HUES64 (cell line): Measurements from ENCODE around the gene TMEM37.

ENCODE experiments used
- H3K27ac ChIP-seq: 2 replicates; pipeline ENCODE4 v1.7.0; 2013; ENCODE audit warnings: low read depth, low read length, inconsistent platforms
- H3K27me3 ChIP-seq: 2 replicates; pipeline ENCODE4 v1.6.1; 2013; ENCODE audit warnings: mild to moderate bottlenecking, low read length; ENCODE audit not compliant: insufficient read depth
- H3K36me3 ChIP-seq: 2 replicates; pipeline ENCODE4 v1.6.1; 2013; ENCODE audit warnings: mild to moderate bottlenecking, low read length; ENCODE audit not compliant: insufficient read depth
- H3K4me1 ChIP-seq: 2 replicates; pipeline ENCODE4 v1.6.1; 2013; ENCODE audit warnings: mild to moderate bottlenecking, low read length, moderate library complexity; ENCODE audit not compliant: insufficient read depth
- H3K4me3 ChIP-seq: 2 replicates; pipeline ENCODE4 v1.5.1; 2013; ENCODE audit warnings: mild to moderate bottlenecking, low read length, moderate library complexity
- H3K9ac ChIP-seq: 2 replicates; pipeline ENCODE4 v1.6.1; 2013; ENCODE audit warnings: mild to moderate bottlenecking, low read depth, low read length
- H3K9me3 ChIP-seq: 2 replicates; pipeline ENCODE4 v1.6.1; 2013; ENCODE audit warnings: low read depth, low read length; ENCODE audit not compliant: insufficient read depth
- WGBS: fragments of 150-250, 120-280 bp; methylation state at CpG from one replicate; pipeline ENCODE4 v1.1.7; 2013; ENCODE audit warnings: missing lambda C conversion rate; 5-methylcytosine and 5-hydroxymethylcytosine counted together

TMEM37 gene

DNA sequence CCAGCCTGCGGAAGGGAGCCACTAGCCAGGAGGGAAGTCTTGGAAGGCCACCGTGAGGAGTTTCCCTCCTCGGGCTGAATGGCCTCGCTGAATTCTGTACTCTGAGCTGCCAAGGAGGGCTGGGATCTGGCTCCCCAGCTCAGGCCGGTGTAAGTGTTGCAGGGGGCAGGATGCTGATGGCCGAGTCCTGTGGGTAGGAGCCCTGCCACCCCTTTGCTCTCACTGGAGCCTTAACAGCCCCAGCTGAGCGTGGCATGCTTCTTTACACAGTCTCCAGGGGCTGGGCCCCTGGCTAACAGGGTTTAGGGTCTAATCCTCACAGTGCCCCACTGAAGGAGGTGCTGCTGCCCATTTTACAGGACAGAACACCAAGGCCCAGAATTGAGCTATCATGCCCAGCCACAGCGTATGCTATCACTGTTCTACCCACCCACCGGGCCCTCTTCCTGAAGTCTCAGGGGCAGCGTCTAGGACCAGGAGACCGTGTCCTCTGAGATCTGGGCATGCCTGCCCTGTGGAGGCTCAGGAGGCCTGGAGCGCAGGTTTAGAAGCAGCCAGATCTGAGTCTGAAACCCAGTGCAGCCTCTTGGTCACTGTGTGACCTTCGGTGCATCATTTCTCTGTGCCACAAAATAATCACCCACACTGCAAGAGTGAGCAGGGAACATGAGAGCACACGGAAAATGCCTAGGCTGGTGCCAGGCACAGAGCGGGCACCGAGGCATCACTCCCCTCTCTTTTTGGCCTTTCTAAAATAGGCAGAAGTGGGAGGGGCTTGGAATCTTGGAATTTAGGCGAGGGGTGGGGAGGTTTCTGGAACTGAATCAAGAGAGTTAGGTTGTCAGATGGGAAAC is 42.9 kb downstream of the TMEM37 start:
- 86% methylated on average over 17 of the region's 17 CpGs for WGBS
- Histone ChIP-seq H3K27me3 (no peaks in the 10 kb centered on the region), H3K4me3 (no peak overlapping the region), H3K9ac (no peak overlapping the region), H3K4me1 (0 out of 2 replicates have a peak, but pooled peaks cover 8% of the 10 kb centered on the region), H3K36me3 (no peaks in the 10 kb centered on the region), H3K9me3 (no peaks in the 10 kb centered on the region), H3K27ac (no peak overlapping the region)

DNA sequence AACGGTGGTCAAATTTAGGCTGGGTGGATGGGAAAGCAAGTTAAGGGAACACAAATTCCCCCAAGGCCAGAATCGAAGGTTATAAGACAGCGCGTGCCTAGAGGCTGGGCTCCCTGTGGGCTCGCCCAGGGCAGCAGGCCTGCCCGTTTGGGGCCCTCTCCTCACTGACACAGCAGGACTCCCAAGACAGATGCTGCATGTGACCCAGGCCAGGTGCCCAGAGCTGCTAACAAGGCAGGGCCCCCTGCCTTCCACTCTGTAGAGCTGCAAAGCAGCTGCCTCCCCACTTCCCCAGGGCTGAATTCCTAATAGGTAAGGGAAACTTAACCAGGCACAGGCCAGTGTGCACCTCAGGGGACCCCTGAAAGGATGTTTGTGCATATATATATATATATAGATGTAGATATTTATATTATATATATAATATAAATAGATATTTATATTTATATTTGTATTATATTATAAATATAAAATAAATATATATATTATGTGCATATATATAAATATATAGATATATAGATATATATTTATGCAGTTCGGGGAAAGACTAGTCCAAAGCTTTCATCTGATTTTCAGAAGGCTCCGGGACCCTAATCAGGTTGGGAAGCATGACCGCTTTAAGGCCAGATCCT is 43.7 kb downstream of the TMEM37 start:
- 72% methylated on average over 9 of the region's 9 CpGs for WGBS
- Histone ChIP-seq H3K4me1 (0 out of 2 replicates have a peak, but pooled peaks cover 4% of the 10 kb centered on the region), H3K4me3 (no peak overlapping the region), H3K27ac (no peak overlapping the region), H3K9me3 (no peaks in the 10 kb centered on the region), H3K36me3 (no peaks in the 10 kb centered on the region), H3K9ac (no peak overlapping the region), H3K27me3 (no peaks in the 10 kb centered on the region)

DNA sequence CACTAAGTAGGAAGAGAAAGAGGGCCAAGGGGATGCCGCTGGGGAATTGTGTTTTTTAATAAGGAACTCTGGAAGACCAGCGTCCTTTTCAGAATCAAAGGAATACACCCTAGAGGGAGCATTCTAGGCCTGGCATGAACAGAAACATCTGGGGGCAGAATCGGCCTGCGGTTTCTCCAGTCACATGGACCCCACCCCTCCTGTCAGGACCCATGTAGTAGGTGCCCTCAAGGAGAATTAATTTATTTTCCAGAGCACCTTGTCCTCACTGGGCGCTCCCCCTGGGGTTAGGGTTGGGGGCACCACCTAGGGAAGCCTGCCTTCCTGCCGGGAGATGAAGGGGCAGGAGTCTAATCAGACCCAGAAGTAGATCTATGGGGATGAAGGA is 44.2 kb downstream of the TMEM37 start:
- 83% methylated on average over 6 of the region's 6 CpGs for WGBS
- Histone ChIP-seq H3K27ac (no peak overlapping the region), H3K4me1 (0 out of 2 replicates have a peak, but pooled peaks cover 4% of the 10 kb centered on the region), H3K36me3 (no peaks in the 10 kb centered on the region), H3K4me3 (no peak overlapping the region), H3K27me3 (no peaks in the 10 kb centered on the region), H3K9me3 (no peaks in the 10 kb centered on the region), H3K9ac (no peak overlapping the region)

DNA sequence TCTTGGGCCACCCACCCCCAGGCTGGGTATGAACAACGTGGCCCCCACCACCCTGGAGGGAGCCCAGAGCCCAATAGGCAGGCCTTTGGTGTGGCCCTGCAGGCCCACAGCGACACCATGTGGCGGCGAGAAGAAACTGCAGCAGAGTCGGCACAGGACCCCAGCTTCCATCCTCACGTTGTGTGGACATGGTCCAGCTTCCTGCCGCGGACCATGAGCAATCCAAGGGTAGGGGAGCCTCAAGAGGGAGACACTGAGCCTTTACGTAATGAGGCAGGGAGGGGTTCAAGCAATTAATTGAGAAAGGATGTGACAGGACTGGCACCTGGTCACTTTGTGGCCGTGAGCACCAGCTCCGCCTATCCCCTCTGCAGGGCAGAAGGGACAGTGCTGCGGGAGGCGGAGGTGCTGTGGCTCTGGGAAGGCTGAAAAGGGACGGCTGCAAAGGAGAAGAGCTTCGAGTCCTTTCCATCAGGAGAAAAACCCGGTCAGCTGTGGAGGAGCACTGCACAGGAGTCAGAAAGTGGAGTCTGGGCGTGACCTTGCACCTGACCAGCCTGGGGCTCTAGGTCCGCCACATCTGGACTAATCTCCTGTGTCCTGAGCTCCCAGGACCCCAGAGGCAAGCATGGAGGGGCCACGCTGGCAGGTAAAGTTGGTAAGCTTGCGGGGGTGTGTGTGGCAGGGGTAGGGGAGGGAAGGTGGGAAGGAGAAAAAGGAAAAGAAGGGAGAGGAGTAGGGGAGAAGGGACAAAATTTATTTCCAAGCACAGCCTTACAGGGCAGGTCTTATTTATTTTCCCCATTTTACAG is 44.9 kb downstream of the TMEM37 start:
- no peak overlapping the region for H3K9ac ChIP-seq
- H3K4me3 ChIP-seq: no peak overlapping the region
- H3K9me3 ChIP-seq: no peaks in the 10 kb centered on the region

DNA sequence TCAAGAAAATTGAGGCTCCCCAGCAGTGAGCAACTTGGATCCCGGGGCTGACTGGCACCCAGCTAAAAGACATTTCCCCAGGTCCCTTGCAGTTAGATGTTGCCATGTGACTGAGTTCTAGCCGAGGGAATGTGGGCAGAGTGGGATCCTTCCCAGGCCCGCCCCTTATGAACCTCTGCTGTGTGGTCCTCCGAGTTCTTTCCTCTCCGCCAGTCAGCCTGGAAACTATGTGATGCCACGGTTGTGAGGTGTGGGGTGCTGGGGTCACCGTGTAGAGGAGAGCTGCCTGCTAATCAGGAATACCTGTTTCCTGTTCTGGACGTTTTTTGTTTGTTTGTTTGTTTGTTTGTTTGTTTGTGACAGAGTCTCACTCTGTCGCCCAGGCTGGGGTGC is 45.5 kb downstream of the TMEM37 start:
- WGBS: 90% methylated on average over 9 of the region's 9 CpGs
- Histone ChIP-seq H3K27me3 (no peaks in the 10 kb centered on the region), H3K4me1 (0 out of 2 replicates have a peak, but pooled peaks cover 4% of the 10 kb centered on the region), H3K9ac (no peak overlapping the region), H3K9me3 (no peaks in the 10 kb centered on the region), H3K4me3 (no peak overlapping the region), H3K36me3 (no peaks in the 10 kb centered on the region), H3K27ac (no peak overlapping the region)

More for the DNA sequence above, 44.9 kb downstream of the TMEM37 start:
- Histone ChIP-seq H3K4me1 (0 out of 2 replicates have a peak, but pooled peaks cover 4% of the 10 kb centered on the region), H3K27ac (no peak overlapping the region), H3K27me3 (no peaks in the 10 kb centered on the region), H3K36me3 (no peaks in the 10 kb centered on the region)
- WGBS: 33% methylated on average over 20 of the region's 20 CpGs

DNA sequence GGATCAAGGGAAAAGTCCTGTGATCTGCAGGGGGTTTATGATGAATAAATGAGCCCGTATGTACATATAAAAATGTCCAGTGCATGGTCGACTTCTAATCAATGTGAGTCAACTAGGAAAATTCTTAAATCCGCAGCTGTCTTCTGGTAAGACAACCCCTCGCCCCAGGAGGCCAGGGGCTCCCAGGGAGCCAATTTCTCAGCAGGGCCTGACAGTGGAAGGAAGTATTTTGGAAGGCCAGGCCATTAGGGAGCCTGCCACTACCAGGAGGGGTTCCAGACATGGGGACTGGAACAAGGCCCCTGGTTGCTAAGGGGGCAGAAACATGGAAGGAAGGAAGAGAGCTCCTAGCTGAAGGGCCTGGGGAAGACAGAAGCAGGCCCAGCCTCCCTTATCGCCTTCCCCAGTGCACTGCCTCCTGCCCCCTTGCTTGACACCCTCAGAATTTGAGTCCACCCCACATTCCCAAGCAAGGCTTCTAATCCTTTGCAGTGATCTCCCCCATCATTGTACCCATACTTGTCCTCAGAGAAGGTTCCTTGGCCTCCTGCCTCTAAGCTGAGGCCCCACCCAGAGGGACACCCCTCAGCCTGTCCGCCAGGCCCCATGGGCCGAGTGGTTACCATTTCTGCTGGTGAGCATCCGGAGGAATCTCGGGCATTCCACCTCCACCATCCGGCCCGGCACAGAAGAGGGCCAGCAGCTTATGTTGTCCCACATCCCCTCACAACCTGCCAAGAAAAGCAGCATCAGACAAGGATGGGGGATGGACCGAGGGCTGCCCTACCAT is 46.7 kb downstream of the TMEM37 start:
- Histone ChIP-seq H3K36me3 (no peaks in the 10 kb centered on the region), H3K9me3 (no peaks in the 10 kb centered on the region), H3K27ac (no peak overlapping the region), H3K4me3 (no peak overlapping the region), H3K4me1 (0 out of 2 replicates have a peak, but pooled peaks cover 4% of the 10 kb centered on the region), H3K27me3 (no peaks in the 10 kb centered on the region), H3K9ac (no peak overlapping the region)
- WGBS: 93% methylated on average over 12 of the region's 12 CpGs

DNA sequence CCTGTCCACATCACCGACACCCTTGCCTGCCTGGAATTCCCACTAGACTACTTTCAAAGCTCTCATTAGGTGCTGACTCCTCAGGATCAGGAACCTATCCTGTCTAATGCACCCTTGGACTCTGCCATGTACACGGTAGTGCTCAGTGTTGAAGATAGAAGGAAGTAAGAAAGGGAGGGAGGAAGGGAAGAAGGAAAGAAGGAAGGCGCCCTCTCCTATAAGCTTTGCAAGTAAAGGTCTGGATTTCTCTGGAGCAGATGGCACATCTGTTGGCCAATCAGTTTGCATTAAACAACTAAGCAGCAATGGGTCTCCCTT is 47.3 kb downstream of the TMEM37 start:
- Histone ChIP-seq H3K4me3 (no peak overlapping the region), H3K36me3 (no peaks in the 10 kb centered on the region), H3K27ac (no peak overlapping the region), H3K9me3 (no peaks in the 10 kb centered on the region), H3K9ac (no peak overlapping the region), H3K27me3 (no peaks in the 10 kb centered on the region), H3K4me1 (0 out of 2 replicates have a peak, but pooled peaks cover 4% of the 10 kb centered on the region)
- 93% methylated on average over 3 of the region's 3 CpGs for WGBS

DNA sequence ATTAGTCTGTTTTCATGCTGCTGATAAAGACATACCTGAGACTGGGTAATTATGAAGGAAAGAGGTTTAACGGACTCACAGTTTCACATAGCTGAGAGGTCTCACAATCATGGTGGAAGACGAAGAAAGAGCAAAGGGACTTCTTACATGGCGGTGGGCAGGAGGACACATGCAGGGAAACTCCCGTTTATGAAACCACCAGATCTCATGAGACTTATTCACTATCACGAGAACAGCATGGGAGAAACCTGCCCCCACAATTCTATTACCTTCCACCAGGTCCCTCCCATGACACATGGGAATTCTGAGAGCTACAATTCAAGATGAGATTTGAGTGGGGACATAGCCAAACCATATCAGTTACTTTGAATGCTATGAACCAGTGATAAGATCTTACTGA is 48.5 kb downstream of the TMEM37 start:
- Histone ChIP-seq H3K4me1 (0 out of 2 replicates have a peak, but pooled peaks cover 2% of the 10 kb centered on the region), H3K36me3 (no peaks in the 10 kb centered on the region), H3K9ac (no peak overlapping the region), H3K9me3 (no peaks in the 10 kb centered on the region), H3K27me3 (no peaks in the 10 kb centered on the region), H3K27ac (no peak overlapping the region), H3K4me3 (no peak overlapping the region)
- 98% methylated on average over 5 of the region's 5 CpGs for WGBS

DNA sequence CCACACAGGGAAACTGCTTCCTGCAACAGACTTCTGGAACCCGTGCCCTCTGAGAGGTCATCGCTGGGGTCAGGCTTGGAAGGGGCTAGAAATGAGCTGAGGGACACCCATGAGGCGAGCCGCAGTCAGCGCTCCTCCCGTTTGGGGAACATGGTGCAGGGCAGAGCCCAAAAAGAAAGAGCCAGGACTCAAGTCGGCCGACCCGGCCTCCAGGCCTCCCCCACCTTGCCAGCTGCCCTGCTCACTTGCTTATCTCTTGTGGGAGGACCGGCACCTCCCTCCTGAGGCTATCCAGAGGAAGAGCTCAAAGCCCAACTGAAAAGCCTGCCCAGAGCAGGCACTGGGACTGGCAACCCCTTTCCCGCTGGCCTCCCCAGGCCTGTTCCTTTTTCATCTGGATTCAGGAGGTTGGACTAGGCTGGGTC is 49.1 kb downstream of the TMEM37 start:
- Histone ChIP-seq H3K27ac (no peak overlapping the region), H3K4me1 (no peaks in the 10 kb centered on the region), H3K36me3 (no peaks in the 10 kb centered on the region), H3K9me3 (no peaks in the 10 kb centered on the region), H3K9ac (no peak overlapping the region), H3K4me3 (no peak overlapping the region), H3K27me3 (no peaks in the 10 kb centered on the region)
- 86% methylated on average over 11 of the region's 11 CpGs for WGBS

DNA sequence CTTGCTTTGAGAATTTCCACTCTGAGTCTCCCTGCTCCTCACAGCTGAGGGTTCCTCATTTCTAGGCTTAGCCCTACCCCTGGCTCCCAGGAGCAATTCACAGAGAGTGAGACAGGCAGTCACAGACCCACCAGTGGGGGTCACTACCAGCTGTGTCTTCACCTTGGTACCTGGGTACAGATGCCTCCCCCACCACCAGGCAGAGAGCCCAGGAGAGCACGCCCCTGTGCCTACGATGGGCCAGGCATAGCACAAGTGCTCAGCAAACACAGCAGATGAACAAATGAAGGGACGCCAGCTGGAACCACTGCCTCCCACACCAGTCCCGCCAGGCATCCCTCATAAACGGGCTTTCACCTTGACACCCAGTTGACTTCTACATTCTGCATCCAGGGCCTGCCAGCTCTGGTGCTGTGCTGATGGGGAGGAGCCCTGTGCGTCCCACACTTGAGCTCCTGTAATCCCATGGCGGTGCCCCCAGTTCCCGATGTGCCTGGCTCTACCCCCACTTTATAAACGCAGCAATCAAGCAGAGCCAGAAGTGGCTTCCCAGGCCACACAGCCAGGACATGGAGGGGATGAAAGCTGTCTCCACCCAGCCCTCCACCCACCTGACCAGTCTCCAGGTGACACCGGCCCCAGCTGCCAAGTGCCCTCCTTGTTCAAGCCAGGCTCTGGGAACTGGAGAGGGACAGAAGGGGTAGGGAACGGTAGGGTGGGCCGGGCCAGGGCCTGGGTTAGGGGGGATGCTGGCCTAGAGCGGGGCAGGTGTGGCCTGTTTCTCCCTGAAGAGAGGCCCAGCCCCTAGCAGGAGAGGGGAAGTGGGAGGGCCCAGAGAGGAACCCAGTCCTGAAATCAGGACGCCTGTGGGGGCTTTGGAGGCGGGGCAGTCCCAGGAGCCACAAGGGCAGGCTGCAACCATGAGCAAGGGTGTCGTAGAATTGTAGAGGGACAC is 50.1 kb downstream of the TMEM37 start:
- Histone ChIP-seq H3K9me3 (no peaks in the 10 kb centered on the region), H3K4me1 (no peaks in the 10 kb centered on the region), H3K9ac (no peak overlapping the region), H3K4me3 (no peak overlapping the region), H3K27me3 (no peaks in the 10 kb centered on the region), H3K36me3 (no peaks in the 10 kb centered on the region), H3K27ac (no peak overlapping the region)
- 87% methylated on average over 16 of the region's 16 CpGs for WGBS
